Small intestine (tissue), 7 donors: Measurements from ENCODE around the gene UBE2G1. TPM values are rescaled to one million over a fixed set of nuclear protein-coding genes. Genes with fewer than 3 reads are reported as not detected.
"Not testable (repeated sequence)": the region's sequence is repeated elsewhere in the genome, so short reads cannot be mapped to it uniquely, and the experiment has no call there.

Experiments
- DNase-seq, 2 donors: peaks; one replicate each; pipeline versions ENCODE4 v3.0.0 to v3.0.0-alpha.2; 2013
- FAIRE-seq: peaks from 2 replicates; lab custom pipeline; 2012; peaks lifted over from hg19 to GRCh38; lab: Jason Lieb, UNC
- H3K27ac ChIP-seq, 3 donors: one replicate each; pipeline ENCODE4 v1.5.1; 2013; ENCODE audit warnings: low read length in 2 of 3, mild to moderate bottlenecking in 2 of 3, control low read depth in 1 of 3, inconsistent platforms in 1 of 3, low read depth in 1 of 3, moderate library complexity in 1 of 3
- H3K27me3 ChIP-seq, 3 donors: one replicate each; pipeline ENCODE4 v1.6.1; 2013; ENCODE audit warnings: low read length in 3 of 3, inconsistent platforms in 1 of 3; ENCODE audit not compliant: control insufficient read depth in 3 of 3, insufficient read depth in 3 of 3
- H3K36me3 ChIP-seq, 3 donors: one replicate each; pipeline ENCODE4 v1.6.1; 2013; ENCODE audit warnings: low read length in 3 of 3, inconsistent platforms in 1 of 3, low read depth in 1 of 3, mild to moderate bottlenecking in 1 of 3, moderate library complexity in 1 of 3; ENCODE audit not compliant: control insufficient read depth in 3 of 3, insufficient read depth in 2 of 3
- H3K4me1 ChIP-seq, 3 donors: one replicate each; pipeline ENCODE4 v1.6.1; 2013; ENCODE audit warnings: low read length in 2 of 3, inconsistent platforms in 1 of 3, low read depth in 1 of 3, mild to moderate bottlenecking in 1 of 3, moderate library complexity in 1 of 3; ENCODE audit not compliant: control insufficient read depth in 3 of 3, insufficient read depth in 2 of 3
- H3K4me3 ChIP-seq, 3 donors: one replicate each; pipeline ENCODE4 v1.5.1; 2013; ENCODE audit warnings: low read length in 3 of 3, control low read depth in 1 of 3, inconsistent platforms in 1 of 3, low read depth in 1 of 3, mild to moderate bottlenecking in 1 of 3, moderate library complexity in 1 of 3
- H3K9me3 ChIP-seq, 2 donors: one replicate each; pipeline ENCODE4 v1.6.1; 2013; ENCODE audit warnings: low read depth in 1 of 2, low read length in 1 of 2; ENCODE audit not compliant: control insufficient read depth in 2 of 2, insufficient read depth in 1 of 2
- WGBS, 3 donors: extraction: QIAGEN DNeasy Blood & Tissue Kit; methylation state at CpG; one replicate each; pipeline ENCODE4 v1.1.7; 2013; 5-methylcytosine and 5-hydroxymethylcytosine counted together
- polyA plus RNA-seq, 4 donors: library from polyadenylated mRNA; stranded (reverse) in 3 of 4; unstranded in 1 of 4; fragments of 200-250 nt in 3 of 4; fragments of 120-200 nt in 1 of 4; gene quantifications; one replicate each; pipeline versions ENCODE4 v1.2.1 to v1.2.3, GENCODE V29; 2013
- donor health status: healthy with polysubstance abuse.
- donor health status: control.
- donor health status: control.
- donor health status: Bipolar disorder and iron deficiency.
- donor health status: healthy.

UBE2G1 gene
- polyA plus RNA-seq, 4 donors: 15.7 to 45.0 (median 31.4) TPM

DNA sequence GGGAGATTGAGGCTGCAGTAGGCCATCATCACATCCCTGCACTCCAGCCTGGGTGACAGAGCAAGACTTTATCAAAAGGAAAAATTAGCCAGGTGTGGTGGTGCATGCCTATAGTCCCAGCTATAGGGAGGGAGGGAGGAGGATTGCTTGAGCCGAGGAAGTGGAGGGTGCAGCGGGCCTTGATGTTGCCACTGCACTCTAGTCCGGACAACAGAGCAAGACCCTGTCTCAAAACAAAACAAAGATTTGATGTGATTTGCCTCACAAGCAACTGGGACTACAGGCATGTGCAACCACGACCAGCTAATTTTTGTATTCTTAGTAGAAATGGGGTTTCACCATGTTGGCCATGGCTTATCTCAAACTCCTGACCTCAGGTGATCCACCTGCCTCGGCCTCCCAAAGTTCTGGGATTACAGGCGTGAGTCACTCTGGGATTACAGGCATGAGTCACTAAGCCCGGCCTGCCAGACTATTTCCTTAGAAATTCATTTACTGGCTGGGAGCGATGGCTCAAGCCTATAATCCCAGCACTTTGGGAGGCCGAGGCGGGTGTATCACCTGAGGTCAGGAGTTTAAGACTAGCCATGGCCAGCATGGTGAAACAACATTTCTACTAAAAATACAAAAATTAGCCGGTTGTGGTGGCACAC lies 11.5 kb downstream of the UBE2G1 start:
- H3K4me1 ChIP-seq: no peaks in the 10 kb centered on the region
- no peak overlapping the region for H3K27ac ChIP-seq
- WGBS, 3 donors: 69 to 81% (median 72%) methylated on average over 11 of the region's 11 CpGs
- H3K36me3 ChIP-seq: peaks cover 0 to 7% (median 0%) of the 10 kb centered on the region in 3 donors
- H3K4me3 ChIP-seq: no peak overlapping the region
- peak in 1 of 2 donors; percentile 61 for DNase-seq
- FAIRE-seq: no peak
- H3K27me3 ChIP-seq: no peaks in the 10 kb centered on the region
- no peaks in the 10 kb centered on the region for H3K9me3 ChIP-seq

- peaks cover 0 to 7% (median 0%) of the 10 kb centered on the region in 3 donors for H3K36me3 ChIP-seq
- H3K9me3 ChIP-seq: no peaks in the 10 kb centered on the region
- H3K4me3 ChIP-seq: no peak overlapping the region
- no peak overlapping the region for H3K27ac ChIP-seq
- no peak for FAIRE-seq
- no peak for DNase-seq
- no peaks in the 10 kb centered on the region for H3K4me1 ChIP-seq
- 69 to 84% (median 78%) methylated on average over 2 of the region's 2 CpGs for WGBS, 3 donors
- H3K27me3 ChIP-seq: no peaks in the 10 kb centered on the region
Measured at GRCh38 chr17:4354206-4354605, 12.3 kb downstream of the UBE2G1 start.

GRCh38 chr17:4350214-4350613 lies 16.3 kb downstream of the UBE2G1 start:
- not testable (repeated sequence) for H3K4me3 ChIP-seq, H3K27ac ChIP-seq, H3K27me3 ChIP-seq, H3K36me3 ChIP-seq, DNase-seq, FAIRE-seq, H3K4me1 ChIP-seq, H3K9me3 ChIP-seq
- WGBS, 3 donors: 95 to 100% (median 96%) methylated on average over 2 of the region's 2 CpGs

- H3K4me3 ChIP-seq: no peak overlapping the region
- H3K27ac ChIP-seq: no peak overlapping the region
- FAIRE-seq: no peak
- H3K4me1 ChIP-seq: peaks cover 0 to 2% (median 0%) of the 10 kb centered on the region in 3 donors
- DNase-seq: no peak
- H3K27me3 ChIP-seq: no peaks in the 10 kb centered on the region
- WGBS, 3 donors: 80% methylated on average over 2 of the region's 2 CpGs
- peaks cover 0 to 7% (median 0%) of the 10 kb centered on the region in 3 donors for H3K36me3 ChIP-seq
- H3K9me3 ChIP-seq: no peaks in the 10 kb centered on the region
Measured at GRCh38 chr17:4345581-4346252, 20.8 kb downstream of the UBE2G1 start.

- WGBS, 3 donors: 63 to 75% (median 72%) methylated on average over 1 of the region's 1 CpG
- Histone ChIP-seq H3K4me1 (peaks cover 0 to 2% (median 0%) of the 10 kb centered on the region in 3 donors), H3K9me3 (no peaks in the 10 kb centered on the region), H3K4me3 (no peak overlapping the region), H3K27ac (no peak overlapping the region), H3K27me3 (no peaks in the 10 kb centered on the region), H3K36me3 (peaks cover 0 to 7% (median 0%) of the 10 kb centered on the region in 3 donors)
- FAIRE-seq (no peak), DNase-seq (no peak)
Measured at GRCh38 chr17:4344926-4345325, 21.5 kb downstream of the UBE2G1 start.

- H3K4me1 ChIP-seq: peaks cover 0 to 2% (median 0%) of the 10 kb centered on the region in 3 donors
- FAIRE-seq (no peak), DNase-seq (no peak)
- H3K36me3 ChIP-seq: peaks cover 0 to 7% (median 0%) of the 10 kb centered on the region in 3 donors
- no peaks in the 10 kb centered on the region for H3K9me3 ChIP-seq
- H3K27ac ChIP-seq: no peak overlapping the region
- H3K27me3 ChIP-seq: no peaks in the 10 kb centered on the region
- WGBS, 3 donors: 77 to 87% (median 86%) methylated on average over 5 of the region's 5 CpGs
- no peak overlapping the region for H3K4me3 ChIP-seq
Measured at GRCh38 chr17:4342535-4342934, 23.9 kb downstream of the UBE2G1 start.

GRCh38 chr17:4341616-4341977 lies 24.9 kb downstream of the UBE2G1 start:
- H3K36me3 ChIP-seq: peaks cover 0 to 7% (median 0%) of the 10 kb centered on the region in 3 donors
- FAIRE-seq: no peak
- no peak overlapping the region for H3K4me3 ChIP-seq
- peaks cover 0 to 2% (median 0%) of the 10 kb centered on the region in 3 donors for H3K4me1 ChIP-seq
- peak overlapping the region in 1 of 3 donors; percentile 8 for H3K27ac ChIP-seq
- no peaks in the 10 kb centered on the region for H3K9me3 ChIP-seq
- DNase-seq: no peak
- H3K27me3 ChIP-seq: no peaks in the 10 kb centered on the region
- 87 to 90% (median 90%) methylated on average over 4 of the region's 4 CpGs for WGBS, 3 donors

DNA sequence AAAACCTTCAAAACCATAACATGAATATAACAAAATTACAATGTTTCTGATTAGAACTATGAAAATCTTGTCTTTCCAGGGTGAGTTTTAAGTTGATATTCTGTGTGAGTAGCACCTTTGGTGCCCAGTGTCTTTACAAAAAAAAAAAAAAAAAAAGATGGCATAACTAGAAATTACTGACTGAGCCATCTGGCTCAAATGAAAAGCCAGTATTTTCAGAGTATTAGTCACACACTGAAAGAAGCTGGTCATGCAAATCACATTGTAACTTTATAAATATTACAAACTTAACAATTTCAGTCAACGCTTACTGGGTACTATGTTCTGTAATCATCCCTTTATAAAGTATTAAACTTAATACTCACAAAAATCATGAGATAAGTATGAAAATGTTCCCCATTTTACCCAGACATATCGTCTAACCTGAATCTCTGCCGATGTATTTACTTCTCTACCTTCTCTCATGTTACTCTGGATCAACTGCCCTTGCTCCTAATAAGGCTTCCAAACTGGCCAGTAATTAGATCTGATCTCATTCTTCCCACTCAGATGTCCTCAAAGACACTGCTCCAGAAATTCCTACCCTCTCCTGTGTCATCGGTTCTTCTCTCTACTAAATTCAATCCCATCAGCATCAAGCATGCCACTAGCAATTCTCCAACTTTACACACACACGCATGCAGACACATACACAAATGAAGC lies 25.4 kb downstream of the UBE2G1 start:
- DNase-seq: no peak
- WGBS, 3 donors: 71 to 89% (median 75%) methylated on average over 5 of the region's 5 CpGs
- no peaks in the 10 kb centered on the region for H3K9me3 ChIP-seq
- H3K4me3 ChIP-seq: no peak overlapping the region
- peaks cover 0 to 7% (median 0%) of the 10 kb centered on the region in 3 donors for H3K36me3 ChIP-seq
- H3K27me3 ChIP-seq: no peaks in the 10 kb centered on the region
- no peak for FAIRE-seq
- H3K27ac ChIP-seq: peak overlapping the region in 1 of 3 donors; percentile 8
- peaks cover 0 to 2% (median 0%) of the 10 kb centered on the region in 3 donors for H3K4me1 ChIP-seq
